HepG2 (cell line): ENCODE data around the gene GKN1. TPM values are rescaled to one million over a fixed set of nuclear protein-coding genes. Genes with fewer than 3 reads are reported as not detected.
A peak's percentile ranks its signal among the peaks of the same experiment; 100 is the strongest.

Experiments used
- ATAC-seq: fragments of 200-7000 bp; cut with Tn5 transposase; 3 replicates; pipeline ENCODE4 v1.9.1; 2020; ENCODE audit warnings: mild to moderate bottlenecking, moderate library complexity
- BruUV-seq: library from RNA; stranded (reverse); fragments of 400-500 nt; replicated peaks from 2 replicates; lab custom pipeline; 2021; lab: Mats Ljungman, UMichigan
- CTCF ChIA-PET: fragments of 300-600 bp; formaldehyde crosslinking; extraction: SDS; loops from one replicate; lab custom pipeline; 2021; ENCODE audit warnings: low total read pairs, inconsistent platforms, low intra/inter-chr PET ratio; lab: Yijun Ruan, JAX
- POLR2A ChIA-PET: fragments of 350-600 bp; sonication (Branson Sonifier 250); formaldehyde crosslinking; loops from one replicate; lab custom pipeline; 2020; ENCODE audit warnings: antibody characterized with exemption, inconsistent platforms; lab: Yijun Ruan, JAX
- DNase-seq: peaks from one replicate; pipeline ENCODE4 v3.0.0-alpha.2; 2015; ENCODE audit warnings: low spot score
- FAIRE-seq: peaks from 3 replicates; lab custom pipeline; 2011; peaks lifted over from hg19 to GRCh38; lab: Jason Lieb, UNC
- H2AFZ ChIP-seq: one replicate; pipeline ENCODE4 v1.6.1; 2011; ENCODE audit warnings: low read length, inconsistent platforms
- H3K27ac ChIP-seq: fragments of 300-600 bp; 3 replicates; pipeline ENCODE4 v1.8.0; 2011; ENCODE audit warnings: mixed run types, mild to moderate bottlenecking, mixed read lengths, low read length, inconsistent platforms; ENCODE audit not compliant: insufficient read depth; ENCODE audit errors: extremely low read length
- H3K27me3 ChIP-seq, 2 experiments: fragments of 200-600 bp in 1 of 2; 2 replicates in 1 of 2; 3 replicates in 1 of 2; pipeline versions ENCODE4 v1.6.0 to v1.8.0; 2011; ENCODE audit warnings: low read length in 2 of 2, mild to moderate bottlenecking in 2 of 2, moderate library complexity in 2 of 2, inconsistent platforms in 1 of 2; ENCODE audit not compliant: insufficient read depth in 2 of 2, control insufficient read depth in 1 of 2
- H3K36me3 ChIP-seq, 2 experiments: fragments of 200-600 bp in 1 of 2; replicated peaks in 1 of 2; 2 replicates in 1 of 2; 3 replicates in 1 of 2; pipeline versions ENCODE4 v1.5.1 to v1.8.0; 2011; ENCODE audit warnings: low read length in 2 of 2, inconsistent platforms in 1 of 2; ENCODE audit not compliant: insufficient read depth in 2 of 2, control insufficient read depth in 1 of 2
- H3K4me1 ChIP-seq: 2 replicates; pipeline ENCODE4 v1.5.1; 2012; ENCODE audit warnings: low read length, inconsistent platforms; ENCODE audit not compliant: insufficient read depth
- H3K4me2 ChIP-seq: 2 replicates; pipeline ENCODE4 v1.6.0; 2011; ENCODE audit warnings: low read depth, low read length, inconsistent platforms
- H3K4me3 ChIP-seq, 3 experiments: fragments of 200-600 bp in 1 of 3; sonication (generic), shearing (Covaris generic) in 1 of 3; replicated peaks in 1 of 3; 2 replicates each; pipeline ENCODE4 v1.5.1; 2011 to 2016; ENCODE audit warnings: low read length in 3 of 3, inconsistent platforms in 2 of 3, low read depth in 2 of 3, mild to moderate bottlenecking in 2 of 3, control low read depth in 1 of 3, mixed read lengths in 1 of 3; ENCODE audit not compliant: insufficient read depth in 1 of 3
- H3K79me2 ChIP-seq: one replicate; pipeline ENCODE4 v1.6.1; 2011; ENCODE audit warnings: low read length, inconsistent platforms; ENCODE audit not compliant: insufficient read depth
- H3K9ac ChIP-seq: 2 replicates; pipeline ENCODE4 v1.6.0; 2011; ENCODE audit warnings: mild to moderate bottlenecking, low read depth, low read length, inconsistent platforms; ENCODE audit not compliant: insufficient read depth
- H3K9me3 ChIP-seq: 2 replicates; pipeline ENCODE4 v1.5.1; 2012; ENCODE audit warnings: mild to moderate bottlenecking, low read length
- H4K20me1 ChIP-seq: 2 replicates; pipeline ENCODE4 v1.6.0; 2011; ENCODE audit warnings: inconsistent platforms, mild to moderate bottlenecking, low read length, moderate library complexity; ENCODE audit not compliant: insufficient read depth
- ATF7 ChIP-seq, 2 experiments: fragments of 450-650 bp in 1 of 2; sonication (generic) in 1 of 2; formaldehyde crosslinking in 1 of 2; IDR thresholded peaks; 2 replicates each; pipeline versions ENCODE4 v1.4.0 to v1.6.1; 2016 to 2020; ENCODE audit warnings: antibody characterized with exemption in 1 of 2, mild to moderate bottlenecking in 1 of 2, missing genetic modification reagents in 1 of 2
- CENPT ChIP-seq: sonication (generic); formaldehyde crosslinking; IDR thresholded peaks from 2 replicates; pipeline ENCODE4 v1.8.0; 2022; ENCODE audit warnings: low read depth, mild to moderate bottlenecking, moderate library complexity, missing genetic modification reagents
- FOXK2 ChIP-seq: fragments of 450-650 bp; IDR thresholded peaks from 2 replicates; pipeline ENCODE4 v1.6.1; 2016
- GLI4 ChIP-seq: sonication (generic); formaldehyde crosslinking; IDR thresholded peaks from 2 replicates; pipeline ENCODE4 v1.5.1; 2020; ENCODE audit warnings: missing genetic modification reagents, mild to moderate bottlenecking, moderate library complexity, borderline replicate concordance
- IKZF5 ChIP-seq: IDR thresholded peaks from 2 replicates; pipeline ENCODE4 v1.6.1; 2018; ENCODE audit warnings: missing genetic modification reagents, mild to moderate bottlenecking, missing compliant biosample characterization
- IRX3 ChIP-seq: sonication (generic); formaldehyde crosslinking; IDR thresholded peaks from 2 replicates; pipeline ENCODE4 v1.8.1; 2023; ENCODE audit warnings: mild to moderate bottlenecking, low read depth, missing genetic modification reagents, borderline replicate concordance
- MIER3 ChIP-seq: IDR thresholded peaks from 2 replicates; pipeline ENCODE4 v1.6.1; 2016; ENCODE audit warnings: missing compliant biosample characterization, borderline replicate concordance
- NR2C2 ChIP-seq: sonication (generic); formaldehyde crosslinking; IDR thresholded peaks from 2 replicates; pipeline ENCODE4 v1.4.0; 2020; ENCODE audit warnings: missing genetic modification reagents, mild to moderate bottlenecking, moderate library complexity, borderline replicate concordance
- NR3C1 ChIP-seq: sonication (generic); formaldehyde crosslinking; IDR thresholded peaks from 2 replicates; pipeline ENCODE4 v1.4.0; 2020; ENCODE audit warnings: missing genetic modification reagents
- THAP9 ChIP-seq: sonication (generic); formaldehyde crosslinking; IDR thresholded peaks from 2 replicates; pipeline ENCODE4; 2020; ENCODE audit warnings: missing genetic modification reagents, mild to moderate bottlenecking, borderline replicate concordance
- U2AF2 ChIP-seq: fragments of 200-400 bp; formaldehyde crosslinking; IDR thresholded peaks from 2 replicates; pipeline ENCODE4 v1.6.1; 2017; ENCODE audit warnings: low read depth, mild to moderate bottlenecking, low read length
- ZFP37 ChIP-seq: sonication (generic); formaldehyde crosslinking; IDR thresholded peaks from 2 replicates; pipeline ENCODE4 v1.4.0; 2020; ENCODE audit warnings: missing genetic modification reagents, borderline replicate concordance
- ZNF513 ChIP-seq: sonication (generic); formaldehyde crosslinking; conservative IDR thresholded peaks from 2 replicates; pipeline ENCODE4 v1.5.0; 2020; ENCODE audit warnings: missing genetic modification reagents
- WGBS: methylation state at CpG from one replicate; pipeline ENCODE4 v1.1.6; 2017; ENCODE audit warnings: low lambda C conversion rate; 5-methylcytosine and 5-hydroxymethylcytosine counted together
- in situ Hi-C: cut with HindIII; loops from 2 replicates; pipeline ENCODE4 v1.10.0; 2017; ENCODE audit warnings: low pct_unique_long_range_greater_than_20kb; ENCODE audit not compliant: extremely low pct_ligation_motif_present
- intact Hi-C: fragments of 100-400 bp; cut with micrococcal nuclease; formaldehyde crosslinking; loops from one replicate; pipeline ENCODE4 v1.10.0; 2022; ENCODE audit not compliant: unreplicated experiment
- polyA plus RNA-seq, 8 experiments: library from polyadenylated mRNA; depleted of rRNA in 3 of 8; stranded (reverse) in 7 of 8; unstranded in 1 of 8; fragments of >200 nt; fragmentation: Illumina TruSeq in 4 of 8; extraction: Trizol in 4 of 8; gene quantifications; 2 replicates each; pipeline versions ENCODE4 v1.2.1 to v1.2.3, GENCODE V29; 2011 to 2016; ENCODE audit warnings: low read depth in 4 of 8, missing spikeins in 1 of 8, mixed read lengths in 1 of 8; ENCODE audit not compliant: insufficient read depth in 1 of 8
- total RNA-seq, 5 experiments: library from RNA; depleted of rRNA; stranded (reverse); fragments of >200 nt; fragmentation: Illumina TruSeq; extraction: Trizol; gene quantifications; 2 replicates each; pipeline ENCODE4 v1.2.3, GENCODE V29; 2016; ENCODE audit warnings: low read depth in 1 of 5

The GKN1 gene
- total and polyA plus RNA-seq, 2 of the 13 experiments (the other 11 are each of a cell fraction or from before 2014, with no cell fraction given), result not detected

- H3K4me2 ChIP-seq, result no peak overlapping the region
- POLR2A ChIA-PET, result no interaction called here
- 2% methylated on average over 3 of the region's 3 CpGs for WGBS
- no peaks in the 10 kb centered on the region for H4K20me1 ChIP-seq
- CTCF ChIA-PET, result no interaction called here
- no peak overlapping the region for H3K9ac ChIP-seq
- no peak overlapping the region for H3K27ac ChIP-seq
- intact Hi-C loops (no loop called here), in situ Hi-C loops (no loop called here)
- H3K4me3 ChIP-seq, result no peak overlapping the region
- no peaks in the 10 kb centered on the region for H3K9me3 ChIP-seq
- no peaks in the 10 kb centered on the region for H3K4me1 ChIP-seq
- H3K36me3 ChIP-seq, result no peaks in the 10 kb centered on the region
- FAIRE-seq, result no peak
- no peak for DNase-seq
- no peak for TF ChIP-seq IKZF5 (CRISPR knock-in tag)
- TF ChIP-seq NR3C1 (CRISPR knock-in tag), result no peak
- no peak for TF ChIP-seq GLI4 (CRISPR knock-in tag)
- no peak for TF ChIP-seq NR2C2 (CRISPR knock-in tag)
- 0 out of 2 replicates have a peak, but pooled peaks have one; percentile 12 for TF ChIP-seq ATF7 (IDR thresholded peaks at IDR 0.05)
- TF ChIP-seq ATF7 (CRISPR knock-in tag; IDR thresholded peaks at IDR 0.05), result no peak
- TF ChIP-seq MIER3 (CRISPR knock-in tag), result no peak
- TF ChIP-seq ZFP37 (CRISPR knock-in tag), result no peak
- 0 out of 2 replicates have a peak, but pooled peaks have one; percentile 11 for TF ChIP-seq FOXK2
- 0 out of 2 replicates have a peak, but pooled peaks have one; percentile 24 for TF ChIP-seq U2AF2
- no peak for TF ChIP-seq IRX3 (CRISPR knock-in tag)
- no peak for TF ChIP-seq CENPT (CRISPR knock-in tag)
- TF ChIP-seq ZNF513 (CRISPR knock-in tag), result no peak
- TF ChIP-seq THAP9 (CRISPR knock-in tag), result no peak
- BruUV-seq, result no TSS peak
- no peak for ATAC-seq
- H3K79me2 ChIP-seq, result no peaks in the 10 kb centered on the region
- no peak overlapping the region for H2AFZ ChIP-seq
- H3K27me3 ChIP-seq, result peaks cover 0 to 28% of the 10 kb centered on the region in 2 experiments; a peak in 3 of 5 replicates
Observed at GRCh38 chr2:68978098-68978497, 3.7 kb downstream of the GKN1 start.
